IMR-90 (cell line): ENCODE results near the gene IGF2R.

ENCODE experiments used
- BHLHE40 ChIP-seq: fragments of 150-350 bp; IDR thresholded peaks from 2 replicates; pipeline ENCODE4 v1.6.1; 2016; ENCODE audit warnings: mild to moderate bottlenecking, low read depth, low read length
- CHD1 ChIP-seq: IDR thresholded peaks from 2 replicates; pipeline ENCODE4 v1.6.1; 2012; ENCODE audit warnings: low read depth, low read length, improper control_type of control experiment
- ELK1 ChIP-seq: fragments of 150-350 bp; IDR thresholded peaks from 2 replicates; pipeline ENCODE4 v1.6.1; 2016; ENCODE audit warnings: low read depth, mild to moderate bottlenecking, low read length, moderate library complexity, borderline replicate concordance
- FOS ChIP-seq: fragments of 150-350 bp; IDR thresholded peaks from 2 replicates; pipeline ENCODE4 v1.6.1; 2016; ENCODE audit warnings: low read depth, low read length
- RAD21 ChIP-seq: IDR thresholded peaks from 2 replicates; pipeline ENCODE4 v1.6.1; 2012; ENCODE audit warnings: low read length, improper control_type of control experiment
- RFX5 ChIP-seq: IDR thresholded peaks from 2 replicates; pipeline ENCODE4 v1.8.0; 2012; ENCODE audit warnings: low read depth, mild to moderate bottlenecking, low read length, moderate library complexity
- SMC3 ChIP-seq: fragments of 150-350 bp; IDR thresholded peaks from 2 replicates; pipeline ENCODE4 v1.6.1; 2016; ENCODE audit warnings: low read depth, mild to moderate bottlenecking, antibody characterized with exemption, low read length, moderate library complexity
- TF ChIP-seq, protein P1 (sequence below): conservative IDR thresholded peaks from 2 replicates; pipeline ENCODE4 v1.5.1; 2012; ENCODE audit warnings: mild to moderate bottlenecking, low read depth, low read length, improper control_type of control experiment

DNA sequence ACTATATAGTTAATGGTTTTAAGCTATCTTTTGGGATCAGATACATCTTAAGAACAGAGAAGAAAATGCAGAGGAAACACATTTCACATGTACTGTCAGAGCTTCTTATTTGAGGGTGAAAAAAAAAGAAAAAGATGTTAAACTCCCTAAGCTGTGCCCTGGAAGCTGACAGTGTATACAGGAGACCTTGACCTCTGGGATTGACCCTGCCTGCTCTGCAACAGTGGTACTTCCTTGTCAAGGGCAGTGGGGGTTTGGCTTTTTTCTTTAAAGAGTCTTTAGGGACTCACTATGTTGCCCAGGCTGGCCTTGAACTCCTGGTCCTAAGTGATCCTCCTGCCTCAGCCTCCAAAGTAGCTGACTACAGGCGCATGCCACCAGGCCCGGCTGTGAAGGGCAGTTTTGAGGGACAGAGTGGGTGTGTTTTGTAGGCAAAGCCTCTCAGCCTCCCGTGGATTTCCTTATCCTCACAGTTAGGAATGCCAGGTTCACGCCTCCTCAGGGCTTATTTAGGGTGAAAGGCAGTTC, 92.1 kb downstream of the IGF2R start:
- TF ChIP-seq ELK1 (no peak), FOS (no peak), BHLHE40 (no peak), SMC3 (no peak), RAD21 (no peak), RFX5 (no peak), CHD1 (no peak)
- TF ChIP-seq, protein P1, sequence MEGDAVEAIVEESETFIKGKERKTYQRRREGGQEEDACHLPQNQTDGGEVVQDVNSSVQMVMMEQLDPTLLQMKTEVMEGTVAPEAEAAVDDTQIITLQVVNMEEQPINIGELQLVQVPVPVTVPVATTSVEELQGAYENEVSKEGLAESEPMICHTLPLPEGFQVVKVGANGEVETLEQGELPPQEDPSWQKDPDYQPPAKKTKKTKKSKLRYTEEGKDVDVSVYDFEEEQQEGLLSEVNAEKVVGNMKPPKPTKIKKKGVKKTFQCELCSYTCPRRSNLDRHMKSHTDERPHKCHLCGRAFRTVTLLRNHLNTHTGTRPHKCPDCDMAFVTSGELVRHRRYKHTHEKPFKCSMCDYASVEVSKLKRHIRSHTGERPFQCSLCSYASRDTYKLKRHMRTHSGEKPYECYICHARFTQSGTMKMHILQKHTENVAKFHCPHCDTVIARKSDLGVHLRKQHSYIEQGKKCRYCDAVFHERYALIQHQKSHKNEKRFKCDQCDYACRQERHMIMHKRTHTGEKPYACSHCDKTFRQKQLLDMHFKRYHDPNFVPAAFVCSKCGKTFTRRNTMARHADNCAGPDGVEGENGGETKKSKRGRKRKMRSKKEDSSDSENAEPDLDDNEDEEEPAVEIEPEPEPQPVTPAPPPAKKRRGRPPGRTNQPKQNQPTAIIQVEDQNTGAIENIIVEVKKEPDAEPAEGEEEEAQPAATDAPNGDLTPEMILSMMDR: no peak
